Hematopoietic multipotent progenitor cell treated with erythropoietin and hydrocortisone succinate and interleukin-3 and kit ligand, for 6 days (in vitro differentiated cells): Measurements from ENCODE around the gene LARGE1.

Experiments used
- DNase-seq: peaks from one replicate; pipeline ENCODE4 v3.0.0-alpha.2; 2015

The LARGE1 gene

DNA sequence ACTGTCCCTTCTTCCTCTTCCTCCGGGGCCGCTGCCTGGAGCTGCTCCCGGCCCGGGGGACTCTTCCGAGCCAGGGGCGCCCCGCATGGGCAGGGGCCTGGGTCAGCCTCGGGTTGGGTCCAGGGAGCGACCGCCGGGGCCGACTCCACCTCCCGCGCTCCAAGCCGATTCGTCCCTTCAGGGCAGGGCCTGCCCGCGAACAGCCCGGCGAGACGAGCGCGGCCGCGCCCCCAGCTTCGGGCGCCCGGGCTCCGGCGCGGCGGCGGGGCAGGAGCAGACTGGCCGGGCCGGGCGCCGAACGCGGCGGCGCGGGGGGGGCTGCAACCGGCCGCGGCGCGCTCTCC, at the start of gene LARGE1:
Gene LARGE1, minus strand, starts transcription at position 280 of the 344 bp plus-strand sequence.
- peak; percentile 7 for DNase-seq

- no peak for DNase-seq
Observed at GRCh38 chr22:33969045-33969444, 48.8 kb upstream of the LARGE1 start.

- DNase-seq: no peak
Observed at GRCh38 chr22:33964121-33964520, 43.8 kb upstream of the LARGE1 start.

- no peak for DNase-seq
Observed at GRCh38 chr22:33962409-33962808, 42.1 kb upstream of the LARGE1 start.

- no peak for DNase-seq
Observed at GRCh38 chr22:33958741-33959140, 38.5 kb upstream of the LARGE1 start.

DNA sequence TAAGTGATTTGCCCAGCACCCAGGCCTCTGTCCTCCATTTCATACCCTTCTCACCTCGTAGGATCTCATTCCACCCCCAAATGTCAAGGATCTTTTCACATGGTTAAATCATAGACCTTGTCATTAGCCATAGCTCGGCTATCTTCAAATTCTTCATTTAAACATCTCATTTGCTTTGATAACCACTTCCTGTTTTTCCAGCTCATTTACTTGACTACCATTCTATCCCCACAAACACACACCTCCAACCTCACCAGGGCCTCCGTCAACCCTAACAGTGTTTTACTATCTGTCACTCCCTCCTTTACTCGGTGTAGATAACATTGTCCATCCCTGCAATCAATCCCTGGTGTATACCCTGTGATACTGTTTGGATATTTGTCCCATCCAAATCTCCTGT, 36.8 kb upstream of the LARGE1 start:
- DNase-seq: no peak

GRCh38 chr22:33952776-33953175, 32.5 kb upstream of the LARGE1 start:
- DNase-seq: no peak

DNA sequence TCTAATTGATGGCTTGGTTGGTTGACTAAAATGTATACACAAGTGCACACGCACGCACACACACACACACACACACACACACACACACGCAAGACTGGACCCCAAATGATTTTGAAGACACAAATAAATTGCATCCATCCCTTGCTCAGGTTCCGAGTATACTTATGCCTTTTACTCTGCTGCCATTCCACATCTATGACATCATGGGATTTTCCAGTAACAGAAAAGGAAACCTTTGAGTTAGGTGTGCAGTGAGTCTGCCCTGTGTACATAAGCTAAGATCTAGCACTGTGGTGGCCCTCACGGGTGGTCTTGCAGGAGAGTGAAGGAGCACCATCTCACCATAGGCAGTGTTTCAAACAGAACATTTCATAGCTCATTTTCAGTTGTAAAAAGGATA, 20.5 kb upstream of the LARGE1 start:
- no peak for DNase-seq

DNA sequence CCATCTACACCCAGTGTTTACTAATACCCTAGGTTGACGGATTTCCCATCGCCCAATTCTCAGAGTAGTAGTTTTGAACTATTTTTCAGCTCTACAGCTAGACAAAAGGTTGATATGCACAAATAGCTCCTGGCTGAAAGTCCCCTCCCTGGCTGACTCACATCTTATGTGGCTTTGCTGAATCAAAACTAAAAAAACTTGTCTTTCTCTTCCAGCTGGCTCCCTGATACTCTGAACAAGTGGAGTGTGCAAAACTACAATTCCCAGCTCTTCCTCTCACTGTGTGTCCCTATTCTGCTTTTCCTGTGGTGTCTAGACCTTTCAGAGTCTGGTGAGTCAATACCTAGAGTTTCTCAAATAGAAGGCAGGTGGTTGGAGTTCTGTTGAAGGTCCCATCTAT, 12.7 kb upstream of the LARGE1 start:
- DNase-seq: no peak

- DNase-seq: no peak
Observed at GRCh38 chr22:33931406-33931805, 11.1 kb upstream of the LARGE1 start.

DNA sequence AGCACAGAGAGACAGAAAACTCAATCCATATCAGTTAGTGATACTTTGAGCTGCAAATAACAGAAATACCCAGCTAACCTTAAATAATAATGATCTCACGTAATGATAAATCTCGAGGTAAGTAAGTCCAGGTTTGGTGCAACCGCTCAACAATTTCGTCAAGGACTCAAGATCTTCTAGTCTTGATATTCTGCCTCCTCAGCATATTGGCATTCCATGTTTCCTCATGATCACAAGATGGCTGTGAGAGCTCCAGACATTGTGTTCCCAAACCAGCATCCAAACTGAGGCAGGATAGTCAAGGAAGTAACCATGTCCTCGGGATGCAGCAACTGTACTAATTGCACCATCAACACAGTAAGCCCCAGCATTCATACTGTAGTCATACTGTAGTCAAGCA, 7.5 kb upstream of the LARGE1 start:
- no peak for DNase-seq

DNA sequence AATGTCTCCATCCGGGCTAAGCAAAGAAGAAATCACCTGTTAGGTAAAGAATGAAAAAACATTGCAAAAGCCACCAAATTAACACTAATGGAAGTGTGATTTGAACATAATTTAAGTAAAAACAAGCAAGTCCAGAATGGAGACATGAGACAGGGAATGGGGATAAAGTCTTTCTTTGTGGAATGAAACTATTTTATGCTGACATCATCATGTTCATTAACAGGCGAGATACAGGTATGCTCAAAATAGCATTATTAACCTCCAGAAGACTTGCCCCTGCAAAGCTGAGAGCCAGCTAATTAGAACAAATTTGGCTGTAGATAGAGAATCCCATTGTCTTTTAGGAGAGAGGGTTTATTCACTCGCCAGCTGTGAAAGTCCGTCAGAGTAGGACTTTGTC, 4.9 kb upstream of the LARGE1 start:
- DNase-seq: no peak

- peak; percentile 83 for DNase-seq
Observed at GRCh38 chr22:33923660-33924246, 3.5 kb upstream of the LARGE1 start.

- DNase-seq: no peak
Observed at GRCh38 chr22:33923033-33923432, 2.8 kb upstream of the LARGE1 start.

DNA sequence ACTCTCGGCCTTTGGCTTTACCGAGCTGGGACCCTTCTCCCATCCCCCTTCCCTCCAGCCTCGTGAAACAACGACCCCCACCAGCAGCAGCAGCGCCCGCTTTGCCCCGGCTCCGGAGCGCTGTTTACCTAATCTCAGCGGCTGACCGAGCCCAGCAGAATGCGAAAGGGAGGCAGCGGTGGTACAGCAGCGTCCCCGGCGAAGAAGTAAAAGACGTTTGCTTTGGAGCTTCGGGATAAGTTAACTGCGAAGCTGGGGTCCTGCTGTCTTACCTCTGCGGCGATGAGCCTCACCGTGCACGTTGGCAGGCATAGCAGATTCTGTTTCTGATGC, 2.0 kb upstream of the LARGE1 start:
- DNase-seq: no peak

DNA sequence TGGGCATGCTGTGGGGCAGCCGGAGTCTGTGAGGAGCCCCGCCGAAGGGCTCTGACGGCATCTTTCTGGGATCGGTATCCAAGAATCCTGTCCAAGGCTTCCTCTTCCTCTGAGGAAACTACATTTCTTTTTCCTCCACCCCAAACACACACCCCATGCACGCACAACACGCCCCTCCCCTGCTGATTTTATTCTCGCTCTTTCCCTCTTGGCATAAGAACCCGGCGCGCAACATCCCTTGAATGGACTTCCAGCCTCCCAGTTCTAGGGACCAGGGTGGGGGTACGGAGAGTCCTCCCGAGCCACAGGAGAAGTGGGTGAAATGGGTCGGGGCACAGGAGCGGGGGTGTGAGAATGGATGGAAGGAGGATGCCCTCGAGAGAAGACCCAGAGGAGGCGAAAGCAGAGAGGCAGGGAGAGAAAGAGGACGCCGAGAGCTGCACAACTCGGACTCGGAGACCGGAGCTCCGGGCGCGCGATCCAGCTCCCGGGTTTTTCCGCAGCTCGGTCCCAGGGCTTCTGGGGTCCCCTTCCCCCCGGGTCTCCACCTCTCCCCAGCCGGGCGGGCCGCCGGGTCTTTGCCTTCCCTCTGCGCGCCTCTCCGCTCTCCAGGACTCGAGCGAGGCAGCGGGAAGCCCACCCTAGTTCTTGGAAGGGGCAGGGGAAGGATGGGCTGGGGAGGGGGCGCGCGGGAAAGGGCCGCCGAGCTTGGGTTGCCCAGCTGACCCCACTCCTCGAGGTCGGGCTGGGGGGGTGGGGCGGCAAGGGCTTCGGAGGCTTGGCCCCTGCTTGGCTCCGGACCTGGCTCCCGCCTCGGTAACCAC, 1.5 kb upstream of the LARGE1 start:
- peak; percentile 7 for DNase-seq

GRCh38 chr22:33920927-33921524, 750 bp upstream of the LARGE1 start:
- DNase-seq: peak; percentile 86

DNA sequence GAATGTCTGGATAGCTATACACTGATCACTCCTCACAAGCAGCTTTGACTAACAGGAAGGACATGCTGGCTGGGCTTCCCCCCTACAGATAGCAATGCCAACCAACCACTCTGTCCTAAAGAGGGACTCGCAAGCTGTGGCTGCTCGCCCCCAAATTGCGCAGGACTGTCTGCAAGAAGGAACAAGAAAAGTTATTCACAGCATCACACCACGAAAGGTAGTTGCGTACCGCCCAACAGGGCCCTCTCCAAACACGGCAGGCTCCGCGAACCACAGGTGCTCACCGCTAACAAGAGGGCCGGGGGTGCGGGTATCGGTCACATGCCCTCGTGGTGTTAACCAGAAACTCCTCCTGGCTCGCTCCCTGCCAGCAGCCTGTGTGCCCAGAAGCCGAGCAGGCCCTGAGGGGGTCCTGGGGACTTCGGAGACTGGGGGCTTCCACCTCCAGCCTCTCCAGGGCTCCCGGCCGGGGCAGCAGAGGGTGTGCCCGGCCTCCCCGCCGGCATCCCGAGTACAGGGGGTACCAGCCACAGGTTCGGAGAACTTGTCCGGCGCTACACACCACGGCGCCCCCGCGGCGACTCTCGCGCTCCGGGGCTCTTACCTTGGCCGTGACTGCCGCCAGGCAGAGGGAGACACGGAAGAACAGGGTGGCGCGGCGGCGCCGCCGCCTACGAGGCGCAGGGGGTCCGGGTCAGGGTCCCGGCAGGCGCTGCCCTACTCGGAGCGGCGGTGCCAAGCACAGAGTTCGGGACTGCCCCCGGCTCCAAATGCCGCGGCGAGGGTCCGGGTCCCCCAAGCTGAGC, 682 bp downstream of the LARGE1 start:
- peak; percentile 5 for DNase-seq

- no peak for DNase-seq
Observed at GRCh38 chr22:33918676-33919365, 1.5 kb downstream of the LARGE1 start.

DNA sequence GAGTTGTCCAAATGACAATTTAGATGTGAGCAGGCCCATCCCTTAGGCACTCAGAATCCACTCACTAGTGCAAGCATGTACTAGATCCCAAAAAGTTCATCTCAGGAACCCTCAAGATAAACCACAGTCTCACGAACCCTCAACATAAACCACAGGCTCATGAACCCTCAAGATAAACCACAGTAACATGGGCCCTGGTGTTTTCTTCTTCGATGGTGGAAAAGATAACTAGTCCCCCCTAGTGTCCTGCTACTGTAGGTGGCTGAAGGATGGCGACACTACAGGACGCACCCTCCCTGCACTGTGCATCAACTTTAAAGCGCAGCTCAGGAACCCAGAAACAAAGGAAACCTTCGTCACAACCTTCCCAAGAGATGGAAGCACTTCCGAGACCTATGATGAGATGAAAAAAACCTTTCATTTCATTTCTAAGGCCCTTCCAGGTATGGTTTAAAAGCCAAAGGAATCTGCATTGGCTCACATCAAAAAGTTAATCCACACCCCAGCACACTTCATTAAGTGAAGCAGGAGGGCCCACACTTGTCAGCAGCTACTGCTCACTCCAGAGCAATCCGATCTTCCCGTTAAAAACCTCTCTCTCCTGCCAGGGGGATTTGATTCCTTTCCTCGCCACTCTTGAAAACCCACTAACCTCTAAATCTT, 2.4 kb downstream of the LARGE1 start:
- peak; percentile 6 for DNase-seq

DNA sequence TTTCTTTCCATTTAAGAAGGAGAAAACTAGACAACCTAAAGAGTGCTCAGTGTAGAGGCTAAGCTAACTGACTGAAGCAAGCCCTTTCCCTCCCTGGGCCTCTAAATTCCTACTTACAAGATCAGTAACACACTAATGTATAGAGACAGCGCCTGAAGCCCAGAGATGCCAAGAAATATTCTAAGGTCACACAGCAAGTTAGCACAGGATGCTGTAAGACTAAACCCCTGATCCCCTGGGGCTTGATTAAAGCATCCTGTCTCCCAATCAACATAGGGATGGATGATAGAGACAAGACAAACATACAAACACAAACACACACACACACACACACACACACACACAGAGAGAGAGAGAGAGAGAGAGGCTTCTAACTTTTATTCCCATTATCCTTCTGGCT, 5.6 kb downstream of the LARGE1 start:
- DNase-seq: no peak

DNA sequence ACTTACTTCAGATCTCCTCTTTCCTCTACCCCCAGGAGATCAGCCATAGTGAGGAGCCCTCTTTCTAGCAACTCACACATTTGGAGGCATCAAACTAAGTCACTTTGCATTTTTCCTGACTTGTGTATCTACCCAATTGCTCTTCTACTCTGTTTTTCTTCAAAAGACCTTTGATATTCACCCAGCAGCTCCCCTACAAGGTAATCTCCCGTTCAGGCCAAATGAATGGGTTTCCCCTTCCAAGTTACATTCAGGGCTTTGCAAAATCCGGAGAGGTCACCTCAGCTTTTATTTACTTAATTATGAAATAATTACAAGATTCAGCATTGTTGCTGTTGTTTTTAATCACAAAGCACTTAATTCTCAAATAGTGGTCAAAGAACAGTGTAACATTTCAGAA, 6.1 kb downstream of the LARGE1 start:
- no peak for DNase-seq

DNA sequence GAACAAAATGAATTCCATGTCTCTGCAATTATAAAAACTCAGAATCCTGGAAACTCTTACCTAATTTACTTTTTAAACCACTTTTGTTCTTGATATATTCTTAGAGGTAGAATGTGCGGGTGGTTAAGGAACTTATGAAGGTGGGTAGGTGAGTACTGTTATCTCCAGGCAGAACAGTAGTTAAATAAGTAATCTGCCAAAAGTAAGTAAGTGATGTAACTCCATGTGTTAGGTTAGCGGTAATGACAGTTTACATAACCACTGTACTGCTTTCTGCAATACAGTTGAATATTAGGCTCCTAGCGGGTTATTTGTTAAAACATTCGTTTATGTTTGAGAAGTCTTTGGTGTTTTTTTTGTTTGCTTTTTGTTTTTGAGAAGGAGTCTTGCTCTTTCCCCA, 7.1 kb downstream of the LARGE1 start:
- no peak for DNase-seq
